ENCODE data around the gene NSD2.
"Not testable (repeated sequence)": the region's sequence is repeated elsewhere in the genome, so short reads cannot be mapped to it uniquely, and the experiment has no call there.

NSD2 gene

DNA sequence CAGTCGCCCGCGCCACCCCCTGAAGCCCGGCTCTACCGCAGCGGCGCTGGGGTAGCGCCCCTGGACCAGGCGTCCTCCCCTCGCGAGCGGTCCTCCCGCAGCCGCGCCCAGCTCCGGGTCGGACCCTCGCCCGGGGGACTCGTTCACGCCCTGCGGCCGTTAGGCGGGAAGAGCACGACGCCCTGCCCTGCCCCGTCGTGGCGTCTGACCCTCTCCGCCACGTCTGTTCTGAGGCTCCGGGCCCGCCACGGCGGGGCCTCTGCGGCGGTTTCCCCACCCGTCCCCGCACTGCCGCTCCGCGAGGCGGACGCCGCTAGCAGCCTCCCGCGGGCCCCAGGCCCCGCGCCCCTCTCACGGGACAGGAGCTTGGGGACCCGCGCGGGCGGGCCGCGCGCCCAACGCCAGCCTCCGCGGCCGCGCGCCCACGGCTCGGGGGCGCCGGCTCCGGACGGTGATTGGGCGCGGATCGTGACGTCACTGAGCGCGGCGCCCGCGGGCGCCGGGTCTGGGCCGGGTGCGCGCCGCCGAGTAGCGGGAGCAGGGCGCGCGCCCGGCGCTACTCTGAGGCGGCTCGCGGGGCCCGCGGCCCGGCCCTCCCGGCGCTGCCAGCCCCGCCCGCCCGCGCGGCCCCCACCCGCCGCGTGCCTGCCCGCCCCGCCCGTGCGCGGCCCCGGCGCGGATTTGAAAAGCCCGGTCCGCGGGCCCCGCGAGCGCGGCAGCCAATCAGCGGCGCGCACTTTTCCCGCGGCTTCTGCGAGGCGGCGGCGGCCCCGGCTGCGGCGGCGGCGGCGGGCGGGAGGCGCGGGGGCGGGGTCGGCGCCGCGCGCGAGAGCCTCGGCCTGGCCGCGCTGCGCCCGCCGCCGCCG, at the start of gene NSD2:
Gene NSD2, plus strand, starts transcription at position 816 of the 866 bp plus-strand sequence. CDS start 29,262 bp downstream, outside the sequence.
- DNase-seq = peak; percentile 86

DNA sequence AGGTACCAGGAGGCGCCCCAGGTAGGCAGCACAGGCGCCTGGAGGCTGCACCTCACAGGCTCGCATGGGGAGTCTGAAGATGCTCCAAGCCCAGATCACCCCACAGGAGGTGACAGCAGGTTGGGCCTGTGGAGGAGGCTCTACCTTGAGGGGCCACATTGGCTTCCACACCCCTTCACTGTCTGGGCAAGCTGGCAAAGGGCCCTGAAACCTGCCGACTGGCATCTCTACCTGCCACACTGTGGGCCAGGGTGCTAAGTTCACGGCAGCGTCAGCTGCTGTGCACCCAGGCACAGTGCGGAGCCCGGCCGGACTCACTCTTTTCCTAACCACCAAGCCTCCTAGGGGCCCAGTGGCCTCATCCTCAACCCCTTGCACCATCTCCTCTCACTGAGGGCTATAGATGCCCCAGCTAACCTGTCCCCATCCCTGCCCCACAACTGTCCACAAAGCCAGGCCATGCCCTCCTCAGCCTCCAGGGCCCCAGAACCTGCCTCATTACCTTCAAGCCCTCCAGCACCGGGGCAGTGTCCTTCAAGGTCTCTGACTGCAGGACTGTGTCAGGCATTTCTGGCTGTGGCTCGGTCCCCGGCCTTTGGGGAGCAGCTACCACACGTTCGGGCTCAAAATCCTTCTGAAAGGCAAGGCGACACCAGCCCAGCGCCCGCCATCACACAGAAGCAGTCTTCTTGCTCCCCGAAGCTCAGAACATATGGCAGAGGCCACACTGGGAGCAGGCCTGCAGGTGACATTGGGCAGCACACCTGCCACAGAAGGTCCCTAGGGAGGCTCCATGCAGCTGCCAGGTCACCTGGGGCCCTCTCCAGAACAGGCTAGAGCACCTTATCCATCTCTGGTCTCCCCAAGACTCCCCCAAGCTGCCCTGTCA, 49.3 kb upstream of the NSD2 start:
- DNase-seq = no peak

DNA sequence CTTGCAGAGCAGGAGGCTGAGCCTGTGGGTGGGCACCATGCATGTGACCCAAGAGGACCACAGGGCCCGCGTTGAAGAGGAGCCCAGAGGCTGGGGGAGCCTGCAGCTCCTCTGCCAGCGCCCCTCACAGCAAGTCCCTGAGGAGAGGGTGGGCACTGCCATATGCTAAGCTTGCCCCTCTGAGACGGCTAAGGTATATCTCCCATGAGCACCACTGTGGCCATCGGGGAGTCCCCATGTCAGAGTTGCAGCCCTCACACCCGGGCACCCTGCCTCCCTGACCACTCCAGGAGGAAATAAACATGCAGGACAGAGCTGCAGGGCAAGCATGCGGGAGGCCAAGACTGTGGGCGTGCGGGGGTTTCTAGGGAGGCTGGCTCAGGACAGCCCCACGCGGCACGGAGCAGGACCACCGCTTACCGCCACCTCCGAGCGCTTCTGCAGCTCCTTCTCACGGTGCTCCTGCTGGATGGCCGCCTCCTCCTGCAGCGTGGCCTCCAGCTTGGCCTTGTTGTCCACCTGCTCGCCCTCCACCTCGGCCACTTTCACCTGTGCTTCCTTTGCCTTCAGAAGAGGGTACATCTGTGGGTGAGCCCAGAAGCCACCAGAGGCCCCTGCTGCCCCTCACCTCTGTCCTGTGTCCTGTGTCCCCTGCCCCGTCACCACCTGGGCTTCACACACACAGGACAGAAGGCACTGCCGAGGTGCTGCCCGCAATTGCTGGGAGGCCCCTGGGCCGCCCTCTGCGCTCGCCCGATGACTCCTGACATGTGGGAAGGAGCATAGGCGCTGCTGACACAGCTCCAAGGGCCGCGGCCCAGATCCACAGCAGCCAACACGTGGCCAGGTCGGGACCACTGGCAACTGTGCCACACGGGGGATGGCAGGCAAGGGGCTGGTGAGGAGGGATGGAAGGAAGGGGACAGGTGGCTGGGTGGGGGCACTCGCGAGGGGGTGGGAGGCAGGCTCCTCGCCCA, 48.3 kb upstream of the NSD2 start:
- DNase-seq = no peak

GRCh38 chr4:1823545-1823932, 47.7 kb upstream of the NSD2 start:
- no peak for DNase-seq

- DNase-seq = no peak
These were observed 46.4 kb upstream of the NSD2 start for GRCh38 chr4:1824746-1825145.

DNA sequence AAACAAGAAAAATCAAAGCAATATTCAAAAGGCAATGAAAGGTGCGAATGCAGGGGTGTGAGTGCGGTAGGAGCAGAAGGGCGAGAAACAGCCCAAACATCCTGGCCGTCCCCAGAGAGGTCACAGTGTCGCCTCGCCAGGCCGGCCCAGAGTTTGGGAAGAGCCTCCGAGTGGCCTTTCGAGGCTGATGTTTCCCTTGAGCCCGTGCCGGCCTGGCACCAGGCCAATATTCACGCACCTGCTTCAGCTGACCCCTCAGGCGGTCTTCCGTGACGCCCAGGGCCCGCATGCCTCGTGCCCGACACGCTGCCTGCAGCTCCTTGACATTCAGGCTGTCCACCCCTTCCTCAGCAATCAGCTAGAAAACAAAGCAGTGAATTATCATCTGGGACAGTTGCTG, 45.9 kb upstream of the NSD2 start:
- DNase-seq = no peak

GRCh38 chr4:1826531-1827350, 44.5 kb upstream of the NSD2 start:
- no peak for DNase-seq

GRCh38 chr4:1830234-1830633, 41.0 kb upstream of the NSD2 start:
- DNase-seq = no peak

- DNase-seq = no peak
These were observed 40.5 kb upstream of the NSD2 start for GRCh38 chr4:1830642-1831228.

DNA sequence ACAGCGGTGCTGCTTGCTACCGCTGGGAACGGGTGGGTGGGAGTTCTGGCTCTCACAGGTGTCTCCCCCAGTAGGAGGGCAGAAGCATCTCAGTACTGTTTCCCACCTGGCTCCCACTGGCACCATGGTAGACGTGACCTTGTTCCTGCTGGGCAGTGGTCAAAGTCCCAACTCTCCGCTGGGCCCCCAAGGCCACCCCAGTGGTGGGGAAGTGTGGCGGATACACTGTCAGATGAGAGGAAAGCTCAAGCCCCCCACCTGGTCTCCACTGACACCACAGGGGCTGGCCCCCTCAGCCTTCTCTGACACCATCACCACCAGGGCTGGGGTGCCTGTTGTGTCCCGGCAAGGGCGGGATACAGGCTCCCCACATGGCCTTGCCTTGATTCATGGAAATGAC, 39.9 kb upstream of the NSD2 start:
- DNase-seq = no peak

DNA sequence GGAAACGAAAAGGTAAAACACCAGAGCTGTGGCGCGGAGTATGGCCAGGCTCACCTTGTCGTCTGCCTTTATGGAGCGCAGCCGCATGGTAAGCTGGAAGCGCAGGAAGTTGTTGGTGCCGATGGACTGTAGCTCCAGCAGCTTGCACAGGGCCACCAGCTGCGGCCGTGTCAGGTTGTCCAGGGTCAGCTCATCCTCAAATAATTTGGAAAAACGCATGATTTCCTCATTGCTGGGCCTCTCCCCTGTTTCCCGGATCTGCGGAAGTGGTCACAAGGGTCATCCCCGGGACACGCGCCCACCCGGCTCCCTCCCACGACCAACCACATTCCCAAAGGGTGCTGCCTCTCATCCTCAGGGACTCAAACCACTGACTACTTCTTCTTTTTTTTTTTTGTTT, 38.5 kb upstream of the NSD2 start:
- DNase-seq = no peak

DNA sequence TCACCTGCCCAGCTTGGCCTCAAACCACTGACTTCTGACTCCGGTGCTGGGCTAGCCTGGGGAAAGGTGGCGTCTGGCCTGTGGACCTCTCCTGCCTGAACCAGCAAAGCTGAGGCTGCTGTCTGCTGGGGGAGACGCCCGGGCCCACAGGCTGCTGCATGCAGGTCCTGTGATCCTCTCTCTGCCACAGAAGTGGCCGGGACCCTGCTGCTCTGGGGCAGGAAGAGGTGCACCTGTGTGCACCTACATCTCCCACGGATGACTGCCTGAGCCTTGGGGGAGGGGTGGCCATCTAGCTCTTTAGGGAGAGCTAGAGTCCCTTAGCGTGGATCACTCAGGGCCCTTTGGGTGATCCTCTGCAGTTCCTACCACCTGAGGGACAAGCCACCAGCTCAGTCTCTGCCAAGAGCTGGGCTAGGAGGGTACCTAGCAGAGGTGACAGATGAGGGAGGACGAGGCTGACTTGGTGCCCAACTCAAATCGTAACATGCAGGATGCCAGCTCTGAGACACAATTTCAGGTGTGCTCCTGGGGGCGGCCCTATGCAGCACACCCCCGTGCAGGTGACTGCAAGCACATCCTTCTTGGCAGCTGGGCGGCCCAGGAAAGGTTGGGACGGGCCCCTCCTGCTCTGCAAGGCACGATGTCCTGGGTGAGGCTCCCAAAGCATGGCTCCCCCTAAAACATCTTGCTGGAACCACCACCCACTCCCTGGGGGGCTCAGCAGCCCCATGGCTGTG, 37.7 kb upstream of the NSD2 start:
- no peak for DNase-seq

DNA sequence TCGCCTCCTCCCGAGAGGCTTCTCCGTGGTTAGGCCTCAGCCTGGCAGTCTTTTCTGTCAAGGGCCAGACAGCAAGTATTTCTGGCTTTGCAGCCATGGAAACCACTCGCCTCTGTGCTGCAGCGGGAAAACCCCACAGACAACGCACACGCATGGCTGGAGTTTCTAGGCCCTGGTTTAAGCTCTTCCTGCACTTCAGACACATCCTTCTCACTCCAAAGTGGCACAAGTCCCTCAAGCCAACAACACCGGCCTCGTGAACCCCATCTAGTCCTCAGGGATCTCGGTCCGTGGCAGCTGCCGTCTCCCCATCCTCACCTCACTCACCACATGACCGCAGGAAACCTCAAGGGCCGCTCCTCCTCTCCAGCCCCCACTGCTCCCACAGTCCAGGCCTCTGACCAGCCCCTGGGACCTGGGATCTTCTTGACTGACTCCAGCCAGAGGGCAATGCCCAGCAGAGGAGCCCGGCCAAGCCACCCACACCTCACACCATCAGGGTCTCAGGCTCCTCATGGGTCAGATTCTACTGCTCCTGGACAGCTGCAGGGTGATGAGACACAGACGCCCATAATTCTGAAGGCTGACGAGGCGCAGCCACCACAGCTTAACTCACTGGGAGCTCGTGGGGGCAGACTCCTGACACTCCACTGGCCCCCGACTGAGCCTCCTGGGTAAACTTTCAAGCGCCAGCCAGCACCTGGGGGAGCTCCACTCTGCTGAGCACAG, 37.0 kb upstream of the NSD2 start:
- DNase-seq = no peak

GRCh38 chr4:1835836-1836235, 35.4 kb upstream of the NSD2 start:
- not testable (repeated sequence) for DNase-seq

DNA sequence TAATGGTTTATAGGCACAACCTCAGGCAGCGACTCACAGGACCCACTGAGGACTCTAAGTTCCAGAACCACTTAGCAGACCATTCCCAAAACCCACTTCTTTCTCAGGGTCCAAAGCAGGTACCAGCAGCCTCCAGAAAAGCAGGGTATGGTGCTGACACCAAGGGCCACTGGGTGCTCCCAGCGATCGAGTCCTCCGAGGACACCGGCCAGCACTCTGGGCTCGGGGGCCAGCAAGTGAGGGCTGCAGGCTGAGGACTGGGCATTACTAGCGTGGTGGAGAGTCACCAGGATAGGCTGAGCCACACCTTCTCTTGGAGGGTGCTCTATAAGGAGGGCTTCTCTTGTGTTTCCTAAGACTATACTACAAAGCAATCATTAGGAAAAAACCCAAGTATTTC, 34.5 kb upstream of the NSD2 start:
- DNase-seq = no peak

GRCh38 chr4:1837069-1837468, 34.1 kb upstream of the NSD2 start:
- no peak for DNase-seq

DNA sequence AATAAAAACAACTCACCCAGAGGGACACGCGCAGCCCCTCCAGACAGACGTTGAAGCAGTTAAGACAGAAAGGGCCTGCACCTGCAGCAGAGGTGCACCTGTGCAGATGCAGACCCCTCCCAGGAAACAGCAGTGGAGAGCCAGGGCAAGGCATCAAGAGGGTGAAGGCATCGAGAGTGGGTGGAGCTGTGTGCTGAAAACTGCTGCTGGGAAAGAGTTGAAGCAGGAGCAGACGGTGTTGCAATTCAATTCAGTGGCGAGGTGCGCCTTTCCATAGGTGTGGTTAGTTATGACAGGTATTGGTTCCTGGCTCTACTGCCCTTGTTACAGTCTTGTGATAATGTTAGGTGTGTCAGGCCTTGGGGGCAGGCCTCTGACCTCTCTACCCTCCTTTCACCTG, 31.9 kb upstream of the NSD2 start:
- no peak for DNase-seq

GRCh38 chr4:1841201-1841886, 29.8 kb upstream of the NSD2 start:
- DNase-seq = no peak

GRCh38 chr4:1841887-1842210, 29.3 kb upstream of the NSD2 start:
- no peak for DNase-seq

Measured in activated effector memory CD4-positive, alpha-beta T cell treated with Interleukin-2 at 50 U/mL for 16 hours (primary cell).